AG04450 (cell line): ENCODE results near the gene PURA. TPM values are rescaled to one million over a fixed set of nuclear protein-coding genes. Genes with fewer than 3 reads are reported as not detected.

Experiments
- CTCF ChIA-PET: fragments of 300-600, 350-600 bp; formaldehyde crosslinking; extraction: SDS; loops from one replicate; lab custom pipeline; 2022; ENCODE audit warnings: antibody characterized with exemption, inconsistent platforms; lab: Charles Lee
- POLR2A ChIA-PET: fragments of 350-600 bp; formaldehyde crosslinking; extraction: SDS; loops from one replicate; lab custom pipeline; 2021; ENCODE audit warnings: antibody characterized with exemption, inconsistent platforms; lab: Yijun Ruan, JAX
- DNase-seq: peaks from one replicate; pipeline ENCODE4 v3.0.0-alpha.2; 2011; ENCODE audit warnings: low read depth, low spot score
- H3K27ac ChIP-seq: one replicate; pipeline ENCODE4 v1.5.1; 2012; ENCODE audit warnings: low read depth, low read length, control low read depth
- H3K27me3 ChIP-seq: one replicate; pipeline ENCODE4 v1.6.0; 2012; ENCODE audit warnings: low read length; ENCODE audit not compliant: control insufficient read depth, insufficient read depth
- H3K4me3 ChIP-seq: 2 replicates; pipeline ENCODE4 v1.5.1; 2011; ENCODE audit warnings: mild to moderate bottlenecking, low read depth, low read length, control low read depth
- H3K9me3 ChIP-seq: 2 replicates; pipeline ENCODE4 v1.5.1; 2012; ENCODE audit warnings: low read length; ENCODE audit not compliant: control insufficient read depth, insufficient read depth
- CTCF ChIP-seq: IDR thresholded peaks from 2 replicates; pipeline ENCODE4 v1.5.1; 2011; ENCODE audit warnings: low read depth, low read length, control low read depth, inconsistent platforms
- polyA plus RNA-seq: library from polyadenylated mRNA; depleted of rRNA; stranded (reverse); fragments of >200 nt; gene quantifications from 2 replicates; pipeline ENCODE4 v1.2.3, GENCODE V29; 2011

Gene PURA
- polyA plus RNA-seq, 1 experiment: 4.5 TPM

DNA sequence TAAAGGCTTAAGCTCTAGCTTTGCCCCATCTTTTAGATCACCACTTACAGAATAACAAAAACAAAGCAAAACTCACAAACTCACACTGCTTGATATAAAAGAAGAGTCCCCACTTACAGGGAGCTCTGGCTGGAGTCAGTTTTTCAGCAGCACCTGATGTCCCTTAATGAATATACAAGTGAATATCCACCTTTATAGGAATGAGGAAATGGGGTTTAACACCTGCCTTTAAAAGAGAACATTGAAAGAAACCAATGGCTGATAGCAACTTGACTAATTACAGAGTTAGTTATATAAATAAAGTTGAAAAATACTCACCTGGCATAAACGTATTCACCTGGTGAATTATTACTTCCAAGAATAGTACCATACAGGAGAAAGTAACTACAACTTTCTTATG is 20.7 kb upstream of the PURA start:
- POLR2A ChIA-PET: no interaction called here
- H3K4me3 ChIP-seq: no peak overlapping the region
- no peak overlapping the region for H3K27ac ChIP-seq
- DNase-seq: no peak
- CTCF ChIA-PET: interaction anchor here (1.0 kb wide), 1 partner anchor 19 kb away, joined by 4 read pairs; no protein-coding TSS in a partner anchor
- peaks cover 10% of the 10 kb centered on the region for H3K27me3 ChIP-seq
- TF ChIP-seq CTCF: no peak
- no peaks in the 10 kb centered on the region for H3K9me3 ChIP-seq

GRCh38 chr5:140093866-140094265 is 20.0 kb upstream of the PURA start:
- ChIA-PET CTCF (interaction anchor here (1.2 to 1.4 kb wide), 2 partner anchors 12 to 51 kb away, joined by 5 to 9 read pairs; no protein-coding TSS in a partner anchor), POLR2A (no interaction called here)
- no peak overlapping the region for H3K27ac ChIP-seq
- TF ChIP-seq CTCF: no peak
- peaks cover 10% of the 10 kb centered on the region for H3K27me3 ChIP-seq
- no peaks in the 10 kb centered on the region for H3K9me3 ChIP-seq
- no peak overlapping the region for H3K4me3 ChIP-seq
- no peak for DNase-seq

GRCh38 chr5:140094889-140095288 is 19.0 kb upstream of the PURA start:
- CTCF ChIA-PET: interaction anchor here (1.2 to 1.8 kb wide), 3 partner anchors 11 to 50 kb away, joined by 5 to 9 read pairs (median 6); no protein-coding TSS in a partner anchor
- no peak for TF ChIP-seq CTCF
- Histone ChIP-seq H3K4me3 (no peak overlapping the region), H3K27ac (no peak overlapping the region), H3K9me3 (no peaks in the 10 kb centered on the region), H3K27me3 (peaks cover 13% of the 10 kb centered on the region)
- no peak for DNase-seq
- POLR2A ChIA-PET: no interaction called here

DNA sequence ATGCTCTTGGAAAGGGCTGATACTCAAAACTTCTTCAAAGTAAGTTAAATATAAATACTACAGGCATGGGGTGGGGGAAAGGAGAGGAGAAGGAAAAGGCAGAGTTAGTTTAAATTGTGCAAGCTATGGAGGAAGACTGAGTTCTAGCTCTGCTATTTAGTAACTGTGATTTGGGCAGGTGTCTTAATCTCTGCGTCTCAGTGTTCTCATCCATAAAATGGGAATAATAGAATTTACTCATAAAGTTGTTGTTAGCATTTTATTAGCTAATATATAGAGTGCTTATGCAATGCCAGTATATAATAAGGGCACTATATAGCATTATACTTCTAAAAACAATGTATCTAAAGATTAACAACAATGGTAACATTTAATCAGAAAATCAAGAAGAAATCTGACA is 12.7 kb upstream of the PURA start:
- no peak for DNase-seq
- Histone ChIP-seq H3K27me3 (peaks cover 34% of the 10 kb centered on the region), H3K9me3 (no peaks in the 10 kb centered on the region), H3K27ac (no peak overlapping the region), H3K4me3 (no peak overlapping the region)
- no peak for TF ChIP-seq CTCF
- CTCF ChIA-PET: interaction anchor here (5.2 kb wide), 1 partner anchor 44 kb away, joined by 45 read pairs; no protein-coding TSS in a partner anchor
- POLR2A ChIA-PET: no interaction called here

GRCh38 chr5:140103154-140103553 is 10.8 kb upstream of the PURA start:
- DNase-seq: no peak
- CTCF ChIA-PET: interaction anchor here (0.6 to 5.2 kb wide), 3 partner anchors 14 to 42 kb away, joined by 3 to 45 read pairs (median 4); no protein-coding TSS in a partner anchor
- POLR2A ChIA-PET: no interaction called here
- TF ChIP-seq CTCF: no peak
- Histone ChIP-seq H3K9me3 (no peaks in the 10 kb centered on the region), H3K4me3 (no peak overlapping the region), H3K27me3 (peaks cover 28% of the 10 kb centered on the region), H3K27ac (no peak overlapping the region)
